PC-3 (cell line): ENCODE results near the gene NFAT5. TPM values are rescaled to one million over a fixed set of nuclear protein-coding genes. Genes with fewer than 3 reads are reported as not detected.
"Not testable (repeated sequence)": the region's sequence is repeated elsewhere in the genome, so short reads cannot be mapped to it uniquely, and the experiment has no call there.

Experiments
- ATAC-seq: fragments of 200-7000 bp; cut with Tn5 transposase; 2 replicates; pipeline ENCODE4 v1.9.1; 2020; ENCODE audit warnings: mild to moderate bottlenecking, moderate library complexity
- BruUV-seq: library from RNA; stranded (reverse); fragments of 400-500 nt; replicated peaks from 2 replicates; lab custom pipeline; 2021; lab: Mats Ljungman, UMichigan
- CTCF ChIA-PET: fragments of 300-600 bp; sonication (Branson Sonifier 250); formaldehyde crosslinking; loops from one replicate; lab custom pipeline; 2022; ENCODE audit warnings: antibody characterized with exemption; lab: Charles Lee
- POLR2A ChIA-PET: fragments of 300-600 bp; sonication (Branson Sonifier 250); formaldehyde crosslinking; loops from one replicate; lab custom pipeline; 2022; ENCODE audit warnings: antibody characterized with exemption; ENCODE audit not compliant: unreplicated experiment; lab: Charles Lee
- DNase-seq: peaks from one replicate; pipeline ENCODE4 v3.0.0-alpha.2; 2015
- H2AFZ ChIP-seq: fragments of 300-600 bp; sonication (generic); 2 replicates; pipeline ENCODE4 v1.6.0; 2016; ENCODE audit warnings: antibody characterized with exemption, low read length
- H3F3A ChIP-seq: fragments of 300-600 bp; sonication (generic); one replicate; pipeline ENCODE4 v1.6.0; 2017; ENCODE audit warnings: antibody characterized with exemption, low read length, control low read depth, mild to moderate bottlenecking; ENCODE audit not compliant: unreplicated experiment
- H3K27ac ChIP-seq: fragments of 300-600 bp; sonication (generic); 2 replicates; pipeline ENCODE4 v1.5.1; 2016; ENCODE audit warnings: mild to moderate bottlenecking, low read length
- H3K27me3 ChIP-seq: fragments of 300-600 bp; sonication (generic); 2 replicates; pipeline ENCODE4 v1.6.1; 2016; ENCODE audit warnings: low read length, mixed read lengths
- H3K36me3 ChIP-seq: fragments of 300-600 bp; sonication (generic); 2 replicates; pipeline ENCODE4 v1.6.1; 2016; ENCODE audit warnings: low read depth, mixed run types, low read length, mixed read lengths
- H3K4me1 ChIP-seq: fragments of 300-600 bp; sonication (generic); 2 replicates; pipeline ENCODE4 v1.5.1; 2016; ENCODE audit warnings: low read length; ENCODE audit not compliant: insufficient read depth
- H3K4me2 ChIP-seq: fragments of 300-600 bp; sonication (generic); 2 replicates; pipeline ENCODE4 v1.6.0; 2016; ENCODE audit warnings: low read length
- H3K4me3 ChIP-seq: fragments of 300-600 bp; sonication (generic); 2 replicates; pipeline ENCODE4 v1.5.1; 2016; ENCODE audit warnings: mild to moderate bottlenecking, low read length, mixed read lengths
- H3K79me2 ChIP-seq: fragments of 300-600 bp; sonication (generic); 2 replicates; pipeline ENCODE4 v1.6.1; 2017; ENCODE audit warnings: low read length, mixed read lengths
- H3K9ac ChIP-seq: fragments of 300-600 bp; sonication (generic); 2 replicates; pipeline ENCODE4 v1.6.0; 2016; ENCODE audit warnings: mild to moderate bottlenecking, low read length
- H3K9me2 ChIP-seq: fragments of 300-600 bp; sonication (generic); replicated peaks from 2 replicates; pipeline ENCODE4 v1.6.1; 2016; ENCODE audit warnings: mixed run types, low read length, mixed read lengths
- H3K9me3 ChIP-seq: fragments of 300-600 bp; sonication (generic); 2 replicates; pipeline ENCODE4 v1.6.1; 2016; ENCODE audit warnings: low read length, mixed read lengths
- H4K20me1 ChIP-seq: fragments of 300-600 bp; sonication (generic); 2 replicates; pipeline ENCODE4 v1.6.1; 2016; ENCODE audit warnings: low read length, mixed read lengths
- EZH2 ChIP-seq: fragments of 300-600 bp; sonication (generic); IDR thresholded peaks from one replicate; pipeline ENCODE4 v1.6.1; 2017; ENCODE audit warnings: antibody characterized with exemption, mild to moderate bottlenecking, low read length; ENCODE audit not compliant: unreplicated experiment
- EZH2phosphoT487 ChIP-seq: fragments of 300-600 bp; sonication (generic); IDR thresholded peaks from 2 replicates; pipeline ENCODE4 v1.6.1; 2018; ENCODE audit warnings: mild to moderate bottlenecking, antibody characterized with exemption, low read length, borderline replicate concordance
- intact Hi-C: fragments of 100-400 bp; cut with micrococcal nuclease; formaldehyde crosslinking; loops from 2 replicates; pipeline ENCODE4 v1.9.0; 2023
- total RNA-seq: library from RNA; depleted of rRNA; stranded (reverse); fragments of >200 nt; gene quantifications from 2 replicates; pipeline ENCODE4 v1.2.3, GENCODE V29; 2014
- TF ChIP-seq, protein P1 (sequence below): fragments of 300-600 bp; sonication (generic); conservative IDR thresholded peaks from 2 replicates; pipeline ENCODE4 v1.5.1; 2017; ENCODE audit warnings: antibody characterized with exemption, low read depth, mild to moderate bottlenecking, low read length

NFAT5 gene
- total RNA-seq, 1 experiment from 2014 or later: 11.4 TPM

GRCh38 chr16:69566981-69567680 lies 1.4 kb downstream of the NFAT5 start:
- DNase-seq: peak; percentile 65
- intact Hi-C loops: loop anchor here (5.0 kb wide), 1 partner anchor 100 kb away; no protein-coding TSS in a partner anchor
- peaks cover 23% of the 10 kb centered on the region for H3K4me1 ChIP-seq
- H3K27me3 ChIP-seq: no peaks in the 10 kb centered on the region
- POLR2A ChIA-PET: interaction anchor here (0.6 to 0.7 kb wide), 3 partner anchors 90 to 187 kb away, joined by 3 to 5 read pairs (median 4); partner anchors contain the start of gene NOB1
- no peaks in the 10 kb centered on the region for H3F3A ChIP-seq
- TF ChIP-seq EZH2 (no peak), EZH2phosphoT487 (no peak)
- TF ChIP-seq, protein P1, sequence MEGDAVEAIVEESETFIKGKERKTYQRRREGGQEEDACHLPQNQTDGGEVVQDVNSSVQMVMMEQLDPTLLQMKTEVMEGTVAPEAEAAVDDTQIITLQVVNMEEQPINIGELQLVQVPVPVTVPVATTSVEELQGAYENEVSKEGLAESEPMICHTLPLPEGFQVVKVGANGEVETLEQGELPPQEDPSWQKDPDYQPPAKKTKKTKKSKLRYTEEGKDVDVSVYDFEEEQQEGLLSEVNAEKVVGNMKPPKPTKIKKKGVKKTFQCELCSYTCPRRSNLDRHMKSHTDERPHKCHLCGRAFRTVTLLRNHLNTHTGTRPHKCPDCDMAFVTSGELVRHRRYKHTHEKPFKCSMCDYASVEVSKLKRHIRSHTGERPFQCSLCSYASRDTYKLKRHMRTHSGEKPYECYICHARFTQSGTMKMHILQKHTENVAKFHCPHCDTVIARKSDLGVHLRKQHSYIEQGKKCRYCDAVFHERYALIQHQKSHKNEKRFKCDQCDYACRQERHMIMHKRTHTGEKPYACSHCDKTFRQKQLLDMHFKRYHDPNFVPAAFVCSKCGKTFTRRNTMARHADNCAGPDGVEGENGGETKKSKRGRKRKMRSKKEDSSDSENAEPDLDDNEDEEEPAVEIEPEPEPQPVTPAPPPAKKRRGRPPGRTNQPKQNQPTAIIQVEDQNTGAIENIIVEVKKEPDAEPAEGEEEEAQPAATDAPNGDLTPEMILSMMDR: no peak
- no peaks in the 10 kb centered on the region for H3K9me3 ChIP-seq
- peak; percentile 7 for ATAC-seq
- peak overlapping the region; percentile 88 for H3K4me3 ChIP-seq
- peaks cover 68% of the 10 kb centered on the region for H3K79me2 ChIP-seq
- H3K9ac ChIP-seq: peak overlapping the region; percentile 93
- CTCF ChIA-PET: interaction anchor here (1.0 kb wide), 1 partner anchor 171 kb away, joined by 5 read pairs; no protein-coding TSS in a partner anchor
- H3K36me3 ChIP-seq: no peaks in the 10 kb centered on the region
- peak overlapping the region; percentile 96 for H3K4me2 ChIP-seq
- H3K27ac ChIP-seq: peak overlapping the region; percentile 69
- H3K9me2 ChIP-seq: no peaks in the 10 kb centered on the region
- H4K20me1 ChIP-seq: peaks cover 13% of the 10 kb centered on the region
- peak overlapping the region; percentile 39; the same call in 1 of the 2 replicates for H2AFZ ChIP-seq
- TSS peak; percentile 54 for BruUV-seq

DNA sequence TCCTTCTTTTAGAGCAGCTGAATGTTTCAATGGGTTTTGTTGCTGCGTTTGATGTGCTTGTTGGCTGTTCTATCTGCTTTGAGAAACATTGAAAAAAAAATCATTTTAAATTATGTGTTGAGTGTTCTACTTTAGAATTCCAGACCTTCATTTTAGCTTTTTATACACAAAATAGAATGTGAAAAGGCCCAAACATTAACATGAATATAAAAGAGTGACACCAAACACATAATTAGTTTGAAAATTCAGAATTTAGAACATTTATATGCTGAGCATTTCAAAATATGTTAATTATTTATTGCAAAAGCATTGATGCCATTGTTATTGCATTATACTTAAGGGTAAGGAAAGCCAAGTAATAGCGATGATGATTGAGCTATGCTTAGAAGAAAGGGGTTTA lies 2.9 kb downstream of the NFAT5 start:
- intact Hi-C loops: loop anchor here (5.0 kb wide), 1 partner anchor 101 kb away; no protein-coding TSS in a partner anchor
- ChIA-PET POLR2A (no interaction called here), CTCF (interaction anchor here (0.9 kb wide), 1 partner anchor 172 kb away, joined by 3 read pairs; no protein-coding TSS in a partner anchor)
- no peak for DNase-seq
- H3K9me2 ChIP-seq: no peaks in the 10 kb centered on the region
- no peak overlapping the region for H2AFZ ChIP-seq
- H4K20me1 ChIP-seq: peaks cover 13% of the 10 kb centered on the region
- H3K9me3 ChIP-seq: no peaks in the 10 kb centered on the region
- H3K4me2 ChIP-seq: peak overlapping the region; percentile 96
- peaks cover 80% of the 10 kb centered on the region for H3K79me2 ChIP-seq
- H3F3A ChIP-seq: no peaks in the 10 kb centered on the region
- no peak for ATAC-seq
- peak overlapping the region; percentile 88 for H3K4me3 ChIP-seq
- H3K4me1 ChIP-seq: peaks cover 22% of the 10 kb centered on the region
- TF ChIP-seq, protein P1: no peak
- TF ChIP-seq EZH2 (no peak), EZH2phosphoT487 (no peak)
- no peak overlapping the region for H3K27ac ChIP-seq
- peak overlapping the region; percentile 93; the same call in 1 of the 2 replicates for H3K9ac ChIP-seq
- H3K27me3 ChIP-seq: no peaks in the 10 kb centered on the region
- H3K36me3 ChIP-seq: no peaks in the 10 kb centered on the region
- no TSS peak for BruUV-seq

GRCh38 chr16:69578771-69579170 lies 13.0 kb downstream of the NFAT5 start:
- H4K20me1 ChIP-seq, POLR2A ChIA-PET, CTCF ChIA-PET, H3K4me1 ChIP-seq, H3K4me2 ChIP-seq, H2AFZ ChIP-seq, BruUV-seq, intact Hi-C loops, H3K9me3 ChIP-seq, H3K27ac ChIP-seq, H3F3A ChIP-seq, H3K27me3 ChIP-seq, H3K9ac ChIP-seq, H3K9me2 ChIP-seq, H3K4me3 ChIP-seq, DNase-seq, ATAC-seq: not testable (repeated sequence)
- Histone ChIP-seq H3K36me3 (peaks cover 29% of the 10 kb centered on the region), H3K79me2 (peaks cover 73% of the 10 kb centered on the region)
